CD14-positive monocyte (primary cell): ENCODE results near the gene TRANK1. TPM values are rescaled to one million over a fixed set of nuclear protein-coding genes. Genes with fewer than 3 reads are reported as not detected.
A peak's percentile ranks its signal among the peaks of the same experiment; 100 is the strongest.

Experiments used
- DNase-seq, 3 donors: peaks; one replicate each; pipeline ENCODE4 v3.0.0-alpha.2; 2011 to 2022
- H2AFZ ChIP-seq: 2 replicates; pipeline ENCODE4 v1.6.0; 2012; ENCODE audit warnings: mild to moderate bottlenecking, low read depth, low read length, inconsistent platforms; ENCODE audit not compliant: insufficient read depth, poor library complexity, severe bottlenecking
- H3K27ac ChIP-seq, 2 donors: 1 replicate in 1 of 2; 2 replicates in 1 of 2; pipeline ENCODE4 v1.5.1; 2012 to 2013; ENCODE audit warnings: low read length in 2 of 2, control low read depth in 1 of 2, inconsistent platforms in 1 of 2, low read depth in 1 of 2, mild to moderate bottlenecking in 1 of 2
- H3K27me3 ChIP-seq, 2 donors: one replicate each; pipeline versions ENCODE4 v1.6.0 to v1.6.1; 2011 to 2013; ENCODE audit warnings: low read length in 2 of 2; ENCODE audit not compliant: control insufficient read depth in 2 of 2, insufficient read depth in 2 of 2
- H3K36me3 ChIP-seq, 2 donors: replicated peaks in 1 of 2; 1 replicate in 1 of 2; 2 replicates in 1 of 2; pipeline versions ENCODE4 v1.5.1 to v1.6.1; 2012 to 2013; ENCODE audit warnings: low read length in 2 of 2, control low read depth in 1 of 2, inconsistent platforms in 1 of 2, mild to moderate bottlenecking in 1 of 2; ENCODE audit not compliant: insufficient read depth in 2 of 2, control insufficient read depth in 1 of 2
- H3K4me1 ChIP-seq, 2 donors: 1 replicate in 1 of 2; 2 replicates in 1 of 2; pipeline versions ENCODE4 v1.5.1 to v1.6.1; 2012 to 2013; ENCODE audit warnings: low read length in 2 of 2, control low read depth in 1 of 2, inconsistent platforms in 1 of 2, mild to moderate bottlenecking in 1 of 2, moderate library complexity in 1 of 2; ENCODE audit not compliant: insufficient read depth in 2 of 2, control insufficient read depth in 1 of 2
- H3K4me2 ChIP-seq: replicated peaks from 2 replicates; pipeline ENCODE3; 2012; ENCODE audit warnings: low read length, moderate library complexity, mild to moderate bottlenecking; ENCODE audit not compliant: poor library complexity, severe bottlenecking; ENCODE audit errors: extremely low read depth
- H3K4me3 ChIP-seq, 3 experiments: fragments of 200-600 bp in 1 of 3; sonication (generic) in 1 of 3; replicated peaks in 1 of 3; 1 replicate in 2 of 3; 2 replicates in 1 of 3; pipeline ENCODE4 v1.5.1; 2011 to 2013; ENCODE audit warnings: low read length in 3 of 3, mild to moderate bottlenecking in 3 of 3, control low read depth in 2 of 3, low read depth in 2 of 3, inconsistent platforms in 1 of 3, moderate library complexity in 1 of 3
- H3K79me2 ChIP-seq: 2 replicates; pipeline ENCODE4 v1.6.0; 2012; ENCODE audit warnings: mild to moderate bottlenecking, control low read depth, inconsistent platforms, low read length, moderate library complexity; ENCODE audit not compliant: insufficient read depth
- H3K9ac ChIP-seq: 2 replicates; pipeline ENCODE4 v1.6.0; 2017; ENCODE audit warnings: low read length, mild to moderate bottlenecking; ENCODE audit not compliant: insufficient read depth, poor library complexity, severe bottlenecking
- H3K9me3 ChIP-seq, 2 donors: replicated peaks in 1 of 2; 1 replicate in 1 of 2; 2 replicates in 1 of 2; pipeline versions ENCODE4 v1.5.1 to v1.6.1; 2012 to 2013; ENCODE audit warnings: low read length in 2 of 2, control low read depth in 1 of 2; ENCODE audit not compliant: control insufficient read depth in 1 of 2, insufficient read depth in 1 of 2
- H4K20me1 ChIP-seq: 2 replicates; pipeline ENCODE4 v1.6.0; 2012; ENCODE audit warnings: mild to moderate bottlenecking, low read length, control low read depth, moderate library complexity; ENCODE audit not compliant: insufficient read depth
- H3K27ac Mint-ChIP-seq, 7 donors: one replicate each; pipeline ENCODE4 v1.8.0; 2020; ENCODE audit warnings: mild to moderate bottlenecking in 7 of 7, mixed read lengths in 7 of 7, moderate library complexity in 6 of 7, inconsistent platforms in 2 of 7
- H3K27me3 Mint-ChIP-seq, 3 donors: one replicate each; pipeline ENCODE4 v1.8.0; 2021 to 2022; ENCODE audit warnings: low read depth in 3 of 3, mild to moderate bottlenecking in 3 of 3, mixed read lengths in 3 of 3, moderate library complexity in 3 of 3, inconsistent platforms in 1 of 3
- H3K36me3 Mint-ChIP-seq, 2 donors: one replicate each; pipeline ENCODE4 v1.8.0; 2020; ENCODE audit warnings: mixed read lengths in 2 of 2, inconsistent platforms in 1 of 2, mild to moderate bottlenecking in 1 of 2
- H3K4me1 Mint-ChIP-seq: one replicate; pipeline ENCODE4 v1.8.0; 2020; ENCODE audit warnings: mild to moderate bottlenecking, mixed read lengths
- H3K4me3 Mint-ChIP-seq, 2 donors: one replicate each; pipeline ENCODE4 v1.8.0; 2020; ENCODE audit warnings: mild to moderate bottlenecking in 2 of 2, mixed read lengths in 2 of 2, moderate library complexity in 1 of 2
- H3K9me3 Mint-ChIP-seq, 7 donors: one replicate each; pipeline ENCODE4 v1.8.0; 2020 to 2022; ENCODE audit warnings: mixed read lengths in 7 of 7, mild to moderate bottlenecking in 6 of 7, moderate library complexity in 6 of 7, inconsistent platforms in 2 of 7
- WGBS: methylation state at CpG from one replicate; pipeline ENCODE4 v1.1.5; 2013; ENCODE audit warnings: missing lambda C conversion rate; ENCODE audit not compliant: insufficient coverage; 5-methylcytosine and 5-hydroxymethylcytosine counted together
- intact Hi-C, 2 donors: fragments of 100-400 bp; cut with micrococcal nuclease; formaldehyde crosslinking; loops; one replicate each; pipeline versions ENCODE4 v1.15.0 to v1.15.1; 2023
- polyA plus RNA-seq, 3 donors: library from polyadenylated mRNA; depleted of rRNA in 1 of 3; unstranded in 2 of 3; stranded (reverse) in 1 of 3; fragments of 300-500 nt in 2 of 3; fragments of >200 nt in 1 of 3; fragmentation: Illumina TruSeq in 2 of 3; gene quantifications; 1 replicate in 2 of 3; 2 replicates in 1 of 3; pipeline ENCODE4 v1.2.3, GENCODE V29; 2012 to 2021
- TF ChIP-seq, protein P1 (sequence below): fragments of 200-600 bp; IDR thresholded peaks from one replicate; pipeline ENCODE4 v1.8.0; 2022; ENCODE audit warnings: antibody characterized with exemption, mild to moderate bottlenecking

TRANK1 gene
- polyA plus RNA-seq, 3 donors: 2.8 to 6.3 (median 5.8) TPM

DNA sequence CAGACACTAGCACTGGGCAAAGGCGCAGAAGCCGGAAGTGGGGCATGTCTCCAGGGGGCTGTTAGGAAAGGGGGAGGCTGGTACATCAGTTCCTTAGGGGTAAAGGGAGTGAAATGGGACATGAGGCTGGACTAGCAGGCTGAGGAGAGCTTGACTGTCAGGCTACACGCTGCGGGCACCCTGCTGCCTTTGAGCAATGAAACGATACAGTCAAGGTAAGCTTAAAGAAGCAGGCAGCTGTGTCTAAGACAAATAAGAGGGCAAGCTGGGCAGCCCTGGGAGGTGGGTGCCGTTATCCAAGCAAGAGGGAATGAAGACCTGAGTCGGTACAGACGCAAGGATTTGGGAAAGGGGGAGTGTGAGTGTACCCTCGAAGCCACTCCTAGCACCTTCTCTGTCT, 129.5 kb downstream of the TRANK1 start:
- Histone ChIP-seq H2AFZ (no peak overlapping the region), H4K20me1 (no peaks in the 10 kb centered on the region), H3K9ac (no peak overlapping the region), H3K4me3 (no peak overlapping the region), H3K36me3 (no peaks in the 10 kb centered on the region), H3K79me2 (no peaks in the 10 kb centered on the region), H3K27me3 (no peaks in the 10 kb centered on the region), H3K4me2 (no peak overlapping the region), H3K27ac (no peak overlapping the region), H3K9me3 (no peaks in the 10 kb centered on the region), H3K4me1 (no peaks in the 10 kb centered on the region)
- Mint-ChIP-seq H3K36me3 (no peaks in the 10 kb centered on the region), H3K4me1 (no peaks in the 10 kb centered on the region), H3K4me3 (no peak overlapping the region), H3K27me3 (peaks cover 0 to 3% (median 3%) of the 10 kb centered on the region in 3 donors), H3K9me3 (no peaks in the 10 kb centered on the region), H3K27ac (peak overlapping the region in 2 of 7 donors; percentile 69 to 84)
- no peak for DNase-seq
- TF ChIP-seq, protein P1, sequence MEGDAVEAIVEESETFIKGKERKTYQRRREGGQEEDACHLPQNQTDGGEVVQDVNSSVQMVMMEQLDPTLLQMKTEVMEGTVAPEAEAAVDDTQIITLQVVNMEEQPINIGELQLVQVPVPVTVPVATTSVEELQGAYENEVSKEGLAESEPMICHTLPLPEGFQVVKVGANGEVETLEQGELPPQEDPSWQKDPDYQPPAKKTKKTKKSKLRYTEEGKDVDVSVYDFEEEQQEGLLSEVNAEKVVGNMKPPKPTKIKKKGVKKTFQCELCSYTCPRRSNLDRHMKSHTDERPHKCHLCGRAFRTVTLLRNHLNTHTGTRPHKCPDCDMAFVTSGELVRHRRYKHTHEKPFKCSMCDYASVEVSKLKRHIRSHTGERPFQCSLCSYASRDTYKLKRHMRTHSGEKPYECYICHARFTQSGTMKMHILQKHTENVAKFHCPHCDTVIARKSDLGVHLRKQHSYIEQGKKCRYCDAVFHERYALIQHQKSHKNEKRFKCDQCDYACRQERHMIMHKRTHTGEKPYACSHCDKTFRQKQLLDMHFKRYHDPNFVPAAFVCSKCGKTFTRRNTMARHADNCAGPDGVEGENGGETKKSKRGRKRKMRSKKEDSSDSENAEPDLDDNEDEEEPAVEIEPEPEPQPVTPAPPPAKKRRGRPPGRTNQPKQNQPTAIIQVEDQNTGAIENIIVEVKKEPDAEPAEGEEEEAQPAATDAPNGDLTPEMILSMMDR: no peak
- WGBS: 98% methylated on average over 5 of the region's 9 CpGs
- intact Hi-C loops: no loop called here

GRCh38 chr3:36814776-36815175, 130.1 kb downstream of the TRANK1 start:
- Histone ChIP-seq H3K9me3 (no peaks in the 10 kb centered on the region), H3K27ac (no peak overlapping the region), H3K4me1 (no peaks in the 10 kb centered on the region), H4K20me1 (no peaks in the 10 kb centered on the region), H3K9ac (no peak overlapping the region), H3K79me2 (no peaks in the 10 kb centered on the region), H3K4me3 (no peak overlapping the region), H3K4me2 (no peak overlapping the region), H3K36me3 (no peaks in the 10 kb centered on the region), H3K27me3 (no peaks in the 10 kb centered on the region), H2AFZ (no peak overlapping the region)
- Mint-ChIP-seq H3K4me1 (no peaks in the 10 kb centered on the region), H3K36me3 (no peaks in the 10 kb centered on the region), H3K27me3 (peaks cover 0 to 3% (median 3%) of the 10 kb centered on the region in 3 donors), H3K9me3 (no peaks in the 10 kb centered on the region), H3K27ac (peak overlapping the region in 1 of 7 donors; percentile 84), H3K4me3 (no peak overlapping the region)
- no peak for DNase-seq
- TF ChIP-seq, protein P1: no peak
- intact Hi-C loops: no loop called here
- 90% methylated on average over 3 of the region's 4 CpGs for WGBS
